IPS-18a (cell line): ENCODE measurements around the gene PTGDS.

Source experiments
- H3K27ac ChIP-seq: one replicate; pipeline ENCODE4 v1.5.1; 2013; ENCODE audit warnings: low read length
- H3K27me3 ChIP-seq: one replicate; pipeline ENCODE4 v1.6.1; 2013; ENCODE audit warnings: mild to moderate bottlenecking, low read length; ENCODE audit not compliant: control insufficient read depth, insufficient read depth
- H3K36me3 ChIP-seq: one replicate; pipeline ENCODE4 v1.6.1; 2013; ENCODE audit warnings: low read depth, low read length; ENCODE audit not compliant: control insufficient read depth
- H3K4me1 ChIP-seq: one replicate; pipeline ENCODE4 v1.6.1; 2013; ENCODE audit warnings: low read depth, low read length; ENCODE audit not compliant: control insufficient read depth
- H3K4me3 ChIP-seq: one replicate; pipeline ENCODE4 v1.5.1; 2013; ENCODE audit warnings: low read length
- H3K9ac ChIP-seq: one replicate; pipeline ENCODE4 v1.6.1; 2013; ENCODE audit warnings: mild to moderate bottlenecking, low read length, moderate library complexity
- H3K9me3 ChIP-seq: one replicate; pipeline ENCODE4 v1.6.1; 2013; ENCODE audit warnings: low read depth, low read length; ENCODE audit not compliant: control insufficient read depth

Gene PTGDS

GRCh38 chr9:136955202-136955942 is 21.9 kb upstream of the PTGDS start:
- peaks cover 3% of the 10 kb centered on the region for H3K4me1 ChIP-seq
- H3K27ac ChIP-seq: no peak overlapping the region
- H3K36me3 ChIP-seq: no peaks in the 10 kb centered on the region
- no peaks in the 10 kb centered on the region for H3K27me3 ChIP-seq
- H3K9ac ChIP-seq: no peak overlapping the region
- no peak overlapping the region for H3K4me3 ChIP-seq
- H3K9me3 ChIP-seq: no peaks in the 10 kb centered on the region

- Histone ChIP-seq H3K27me3 (no peaks in the 10 kb centered on the region), H3K9me3 (no peaks in the 10 kb centered on the region), H3K36me3 (no peaks in the 10 kb centered on the region), H3K4me3 (no peak overlapping the region), H3K4me1 (no peaks in the 10 kb centered on the region), H3K27ac (no peak overlapping the region), H3K9ac (no peak overlapping the region)
These were observed 21.4 kb upstream of the PTGDS start for GRCh38 chr9:136955943-136956335.

GRCh38 chr9:136956604-136957003 is 20.7 kb upstream of the PTGDS start:
- Histone ChIP-seq H3K4me1 (no peaks in the 10 kb centered on the region), H3K36me3 (no peaks in the 10 kb centered on the region), H3K9ac (no peak overlapping the region), H3K9me3 (no peaks in the 10 kb centered on the region), H3K4me3 (no peak overlapping the region), H3K27me3 (no peaks in the 10 kb centered on the region), H3K27ac (no peak overlapping the region)

- Histone ChIP-seq H3K27ac (no peak overlapping the region), H3K27me3 (no peaks in the 10 kb centered on the region), H3K4me3 (no peak overlapping the region), H3K36me3 (no peaks in the 10 kb centered on the region), H3K4me1 (no peaks in the 10 kb centered on the region), H3K9ac (no peak overlapping the region), H3K9me3 (no peaks in the 10 kb centered on the region)
These were observed 19.8 kb upstream of the PTGDS start for GRCh38 chr9:136957461-136957860.

GRCh38 chr9:136957901-136958300 is 19.4 kb upstream of the PTGDS start:
- Histone ChIP-seq H3K4me1 (no peaks in the 10 kb centered on the region), H3K9me3 (no peaks in the 10 kb centered on the region), H3K27me3 (no peaks in the 10 kb centered on the region), H3K36me3 (no peaks in the 10 kb centered on the region), H3K4me3 (no peak overlapping the region), H3K9ac (no peak overlapping the region), H3K27ac (no peak overlapping the region)

GRCh38 chr9:136958473-136958872 is 18.8 kb upstream of the PTGDS start:
- Histone ChIP-seq H3K27ac (no peak overlapping the region), H3K9ac (no peak overlapping the region), H3K9me3 (no peaks in the 10 kb centered on the region), H3K27me3 (no peaks in the 10 kb centered on the region), H3K36me3 (no peaks in the 10 kb centered on the region), H3K4me1 (no peaks in the 10 kb centered on the region), H3K4me3 (no peak overlapping the region)

- H3K9ac ChIP-seq: no peak overlapping the region
- no peaks in the 10 kb centered on the region for H3K4me1 ChIP-seq
- H3K36me3 ChIP-seq: no peaks in the 10 kb centered on the region
- H3K9me3 ChIP-seq: no peaks in the 10 kb centered on the region
- H3K4me3 ChIP-seq: no peak overlapping the region
- H3K27ac ChIP-seq: no peak overlapping the region
- H3K27me3 ChIP-seq: no peaks in the 10 kb centered on the region
These were observed 18.1 kb upstream of the PTGDS start for GRCh38 chr9:136958898-136959850.

- Histone ChIP-seq H3K4me1 (no peaks in the 10 kb centered on the region), H3K36me3 (no peaks in the 10 kb centered on the region), H3K27ac (no peak overlapping the region), H3K4me3 (no peak overlapping the region), H3K27me3 (no peaks in the 10 kb centered on the region), H3K9ac (no peak overlapping the region), H3K9me3 (no peaks in the 10 kb centered on the region)
These were observed 16.9 kb upstream of the PTGDS start for GRCh38 chr9:136960212-136960937.

GRCh38 chr9:136960938-136961275 is 16.4 kb upstream of the PTGDS start:
- no peak overlapping the region for H3K9ac ChIP-seq
- H3K27me3 ChIP-seq: no peaks in the 10 kb centered on the region
- no peaks in the 10 kb centered on the region for H3K9me3 ChIP-seq
- no peaks in the 10 kb centered on the region for H3K36me3 ChIP-seq
- H3K4me1 ChIP-seq: no peaks in the 10 kb centered on the region
- no peak overlapping the region for H3K4me3 ChIP-seq
- no peak overlapping the region for H3K27ac ChIP-seq

- H3K9me3 ChIP-seq: no peaks in the 10 kb centered on the region
- no peak overlapping the region for H3K27ac ChIP-seq
- no peaks in the 10 kb centered on the region for H3K4me1 ChIP-seq
- no peaks in the 10 kb centered on the region for H3K36me3 ChIP-seq
- H3K9ac ChIP-seq: no peak overlapping the region
- no peak overlapping the region for H3K4me3 ChIP-seq
- no peaks in the 10 kb centered on the region for H3K27me3 ChIP-seq
These were observed 15.8 kb upstream of the PTGDS start for GRCh38 chr9:136961279-136962065.

- no peaks in the 10 kb centered on the region for H3K36me3 ChIP-seq
- no peaks in the 10 kb centered on the region for H3K9me3 ChIP-seq
- no peaks in the 10 kb centered on the region for H3K27me3 ChIP-seq
- no peak overlapping the region for H3K27ac ChIP-seq
- no peak overlapping the region for H3K9ac ChIP-seq
- no peak overlapping the region for H3K4me3 ChIP-seq
- H3K4me1 ChIP-seq: no peaks in the 10 kb centered on the region
These were observed 15.1 kb upstream of the PTGDS start for GRCh38 chr9:136962163-136962562.
